Suprapubic skin (tissue), 4 donors: ENCODE measurements around the gene LDHAL6B. TPM values are rescaled to one million over a fixed set of nuclear protein-coding genes. Genes with fewer than 3 reads are reported as not detected.

ENCODE experiments used
- DNase-seq, 2 donors: peaks; one replicate each; pipeline ENCODE4 v3.0.0-alpha.2; 2019; ENCODE audit warnings: low spot score in 2 of 2
- H3K27ac ChIP-seq: fragments of 200-600 bp; sonication (generic); one replicate; pipeline ENCODE4 v1.5.1; 2019
- H3K27me3 ChIP-seq: fragments of 200-600 bp; sonication (generic); one replicate; pipeline ENCODE4 v1.5.1; 2019
- H3K36me3 ChIP-seq: fragments of 200-600 bp; sonication (generic); one replicate; pipeline ENCODE4 v1.5.1; 2019
- H3K4me1 ChIP-seq: fragments of 200-600 bp; sonication (generic); one replicate; pipeline ENCODE4 v1.5.1; 2019
- H3K4me3 ChIP-seq: fragments of 200-600 bp; sonication (generic); one replicate; pipeline ENCODE4 v1.5.1; 2019; ENCODE audit warnings: mild to moderate bottlenecking
- H3K9me3 ChIP-seq: fragments of 200-600 bp; sonication (generic); one replicate; pipeline ENCODE4 v1.5.1; 2019
- CTCF ChIP-seq, 2 donors: fragments of 200-600 bp in 1 of 2; fragments of 450-650 bp in 1 of 2; sonication (generic) in 1 of 2; IDR thresholded peaks; one replicate each; pipeline ENCODE4 v1.5.1; 2016 to 2019; ENCODE audit warnings: antibody characterized with exemption in 2 of 2, mild to moderate bottlenecking in 1 of 2, moderate library complexity in 1 of 2
- EP300 ChIP-seq: sonication (generic); formaldehyde crosslinking; IDR thresholded peaks from one replicate; pipeline ENCODE4 v1.6.1; 2017; ENCODE audit warnings: antibody characterized with exemption
- POLR2A ChIP-seq, 2 donors: fragments of 450-650 bp; IDR thresholded peaks; one replicate each; pipeline ENCODE4 v1.6.1; 2017; ENCODE audit warnings: antibody characterized with exemption in 2 of 2, mild to moderate bottlenecking in 2 of 2, moderate library complexity in 2 of 2
- POLR2AphosphoS5 ChIP-seq, 3 donors: sonication (generic); formaldehyde crosslinking; IDR thresholded peaks; one replicate each; pipeline ENCODE4 v1.6.1; 2017; ENCODE audit warnings: antibody characterized with exemption in 3 of 3
- WGBS: methylation state at CpG from one replicate; pipeline ENCODE4 v1.1.5; 2018; 5-methylcytosine and 5-hydroxymethylcytosine counted together
- total RNA-seq, 4 donors: library from RNA; depleted of rRNA; stranded (reverse); fragments of >200 nt; gene quantifications; one replicate each; pipeline ENCODE4 v1.1.0, GENCODE V29; 2016

LDHAL6B gene
- total RNA-seq, 4 donors from 2014 or later: not detected

GRCh38 chr15:59168536-59168935 is 38.1 kb upstream of the LDHAL6B start:
- peaks cover 65% of the 10 kb centered on the region for H3K4me1 ChIP-seq
- WGBS: 73% methylated on average over 7 of the region's 7 CpGs
- TF ChIP-seq EP300 (no peak), POLR2A (IDR thresholded peaks at IDR 0.05) (no peak), POLR2AphosphoS5 (IDR thresholded peaks at IDR 0.05) (no peak)

GRCh38 chr15:59169251-59169708 is 37.4 kb upstream of the LDHAL6B start:
- DNase-seq: no peak
- Histone ChIP-seq H3K4me3 (no peak overlapping the region), H3K4me1 (peaks cover 72% of the 10 kb centered on the region), H3K27ac (peak overlapping the region; percentile 92), H3K36me3 (no peaks in the 10 kb centered on the region), H3K27me3 (no peaks in the 10 kb centered on the region), H3K9me3 (no peaks in the 10 kb centered on the region)
- 54% methylated on average over 3 of the region's 3 CpGs for WGBS
- TF ChIP-seq CTCF (IDR thresholded peaks at IDR 0.05) (no peak), POLR2AphosphoS5 (IDR thresholded peaks at IDR 0.05) (no peak), EP300 (no peak), POLR2A (IDR thresholded peaks at IDR 0.05) (no peak)

More at GRCh38 chr15:59168536-59168935, 38.1 kb upstream of the LDHAL6B start:
- peak in 1 of 2 donors; percentile 22 for DNase-seq
- no peak overlapping the region for H3K4me3 ChIP-seq
- H3K27ac ChIP-seq: peak overlapping the region; percentile 54
- H3K9me3 ChIP-seq: no peaks in the 10 kb centered on the region
- H3K36me3 ChIP-seq: no peaks in the 10 kb centered on the region
- H3K27me3 ChIP-seq: no peaks in the 10 kb centered on the region

- H3K36me3 ChIP-seq: no peaks in the 10 kb centered on the region
- no peaks in the 10 kb centered on the region for H3K27me3 ChIP-seq
- 34% methylated on average over 12 of the region's 12 CpGs for WGBS
- peak; percentile 85 to 86 for DNase-seq
- H3K4me1 ChIP-seq: peaks cover 74% of the 10 kb centered on the region
- H3K4me3 ChIP-seq: no peak overlapping the region
- peak overlapping the region; percentile 92 for H3K27ac ChIP-seq
- no peaks in the 10 kb centered on the region for H3K9me3 ChIP-seq
- TF ChIP-seq EP300 (no peak), POLR2AphosphoS5 (IDR thresholded peaks at IDR 0.05) (peak in 2 of 3 donors; percentile 16 to 40)
Observed at GRCh38 chr15:59170295-59171066, 36.2 kb upstream of the LDHAL6B start.

GRCh38 chr15:59171067-59171397 is 35.6 kb upstream of the LDHAL6B start:
- no peaks in the 10 kb centered on the region for H3K27me3 ChIP-seq
- H3K9me3 ChIP-seq: no peaks in the 10 kb centered on the region
- peak overlapping the region; percentile 92 for H3K27ac ChIP-seq
- no peak for TF ChIP-seq EP300
- no peak for TF ChIP-seq CTCF (IDR thresholded peaks at IDR 0.05)
- TF ChIP-seq POLR2AphosphoS5 (IDR thresholded peaks at IDR 0.05): no peak
- TF ChIP-seq POLR2A (IDR thresholded peaks at IDR 0.05): no peak
- H3K4me3 ChIP-seq: no peak overlapping the region
- H3K36me3 ChIP-seq: no peaks in the 10 kb centered on the region
- DNase-seq: peak in 1 of 2 donors; percentile 42
- peaks cover 75% of the 10 kb centered on the region for H3K4me1 ChIP-seq
- WGBS: 87% methylated on average over 8 of the region's 8 CpGs

- no peaks in the 10 kb centered on the region for H3K9me3 ChIP-seq
- over 99% methylated on average over 7 of the region's 7 CpGs for WGBS
- H3K4me1 ChIP-seq: peaks cover 68% of the 10 kb centered on the region
- H3K27me3 ChIP-seq: no peaks in the 10 kb centered on the region
- no peak overlapping the region for H3K4me3 ChIP-seq
- no peak for TF ChIP-seq CTCF (IDR thresholded peaks at IDR 0.05)
- TF ChIP-seq POLR2AphosphoS5 (IDR thresholded peaks at IDR 0.05): no peak
- no peak for TF ChIP-seq EP300
- no peak for TF ChIP-seq POLR2A (IDR thresholded peaks at IDR 0.05)
- H3K36me3 ChIP-seq: peaks cover 1% of the 10 kb centered on the region
- DNase-seq: peak in 1 of 2 donors; percentile 13
- no peak overlapping the region for H3K27ac ChIP-seq
Observed at GRCh38 chr15:59172289-59172901, 34.2 kb upstream of the LDHAL6B start.

GRCh38 chr15:59173194-59173593 is 33.4 kb upstream of the LDHAL6B start:
- no peak overlapping the region for H3K27ac ChIP-seq
- H3K27me3 ChIP-seq: no peaks in the 10 kb centered on the region
- no peak for DNase-seq
- H3K4me1 ChIP-seq: peaks cover 64% of the 10 kb centered on the region
- 97% methylated on average over 5 of the region's 5 CpGs for WGBS
- no peak for TF ChIP-seq EP300
- TF ChIP-seq POLR2AphosphoS5 (IDR thresholded peaks at IDR 0.05): no peak
- TF ChIP-seq POLR2A (IDR thresholded peaks at IDR 0.05): no peak
- TF ChIP-seq CTCF (IDR thresholded peaks at IDR 0.05): no peak
- no peaks in the 10 kb centered on the region for H3K9me3 ChIP-seq
- peaks cover 5% of the 10 kb centered on the region for H3K36me3 ChIP-seq
- H3K4me3 ChIP-seq: no peak overlapping the region
